ENCODE data around the gene CCZ1B. TPM values are rescaled to one million over a fixed set of nuclear protein-coding genes. Genes with fewer than 3 reads are reported as not detected.
"Not testable (repeated sequence)": the region's sequence is repeated elsewhere in the genome, so short reads cannot be mapped to it uniquely, and the experiment has no call there.

The CCZ1B gene
- total RNA-seq, 1 donor: 67.3 TPM

- H3K27ac ChIP-seq (ENCODE audit: low read depth, low read length); H3K4me3 ChIP-seq (ENCODE audit: insufficient read depth, low read length); H2AFZ ChIP-seq (ENCODE audit: low read length); H3K4me1 ChIP-seq (ENCODE audit: insufficient read depth, low read length); H3K79me2 ChIP-seq (ENCODE audit: insufficient read depth, low read length); H3K9me3 ChIP-seq (ENCODE audit: low read depth, low read length); H3K27me3 ChIP-seq (ENCODE audit: insufficient read depth, low read length); H4K20me1 ChIP-seq (ENCODE audit: insufficient read depth, low read length); H3K36me3 ChIP-seq (ENCODE audit: insufficient read depth, low read length); DNase-seq (ENCODE audit: insufficient read length, low spot score, missing footprints); H3K4me2 ChIP-seq (ENCODE audit: insufficient read depth, low read length): not testable (repeated sequence)
Observed at GRCh38 chr7:6799887-6800286, 26.2 kb downstream of the CCZ1B start.

GRCh38 chr7:6798047-6798446, 28.0 kb downstream of the CCZ1B start:
- H3K79me2 ChIP-seq (ENCODE audit: insufficient read depth, low read length); H3K27ac ChIP-seq (ENCODE audit: low read depth, low read length); H3K4me2 ChIP-seq (ENCODE audit: insufficient read depth, low read length); H3K4me1 ChIP-seq (ENCODE audit: insufficient read depth, low read length); H3K9me3 ChIP-seq (ENCODE audit: low read depth, low read length); H3K36me3 ChIP-seq (ENCODE audit: insufficient read depth, low read length); H3K27me3 ChIP-seq (ENCODE audit: insufficient read depth, low read length); H4K20me1 ChIP-seq (ENCODE audit: insufficient read depth, low read length); H3K4me3 ChIP-seq (ENCODE audit: insufficient read depth, low read length); H2AFZ ChIP-seq (ENCODE audit: low read length); DNase-seq (ENCODE audit: insufficient read length, low spot score, missing footprints): not testable (repeated sequence)

GRCh38 chr7:6797218-6797617, 28.9 kb downstream of the CCZ1B start:
- not testable (repeated sequence) for H3K4me3 ChIP-seq (ENCODE audit: insufficient read depth, low read length); H3K36me3 ChIP-seq (ENCODE audit: insufficient read depth, low read length); H2AFZ ChIP-seq (ENCODE audit: low read length); H3K79me2 ChIP-seq (ENCODE audit: insufficient read depth, low read length); H3K9me3 ChIP-seq (ENCODE audit: low read depth, low read length); H4K20me1 ChIP-seq (ENCODE audit: insufficient read depth, low read length); DNase-seq (ENCODE audit: insufficient read length, low spot score, missing footprints); H3K4me2 ChIP-seq (ENCODE audit: insufficient read depth, low read length); H3K27me3 ChIP-seq (ENCODE audit: insufficient read depth, low read length); H3K4me1 ChIP-seq (ENCODE audit: insufficient read depth, low read length); H3K27ac ChIP-seq (ENCODE audit: low read depth, low read length)

GRCh38 chr7:6794276-6794675, 31.8 kb downstream of the CCZ1B start:
- H3K9me3 ChIP-seq (ENCODE audit: low read depth, low read length); H4K20me1 ChIP-seq (ENCODE audit: insufficient read depth, low read length); H3K4me3 ChIP-seq (ENCODE audit: insufficient read depth, low read length); H3K79me2 ChIP-seq (ENCODE audit: insufficient read depth, low read length); H3K27ac ChIP-seq (ENCODE audit: low read depth, low read length); H3K4me2 ChIP-seq (ENCODE audit: insufficient read depth, low read length); DNase-seq (ENCODE audit: insufficient read length, low spot score, missing footprints); H3K27me3 ChIP-seq (ENCODE audit: insufficient read depth, low read length); H3K36me3 ChIP-seq (ENCODE audit: insufficient read depth, low read length); H3K4me1 ChIP-seq (ENCODE audit: insufficient read depth, low read length); H2AFZ ChIP-seq (ENCODE audit: low read length): not testable (repeated sequence)

GRCh38 chr7:6792113-6792872, 33.8 kb downstream of the CCZ1B start:
- not testable (repeated sequence) for H3K27ac ChIP-seq (ENCODE audit: low read depth, low read length); DNase-seq (ENCODE audit: insufficient read length, low spot score, missing footprints)

GRCh38 chr7:6789353-6789752, 36.7 kb downstream of the CCZ1B start:
- not testable (repeated sequence) for H3K36me3 ChIP-seq (ENCODE audit: insufficient read depth, low read length); H3K27ac ChIP-seq (ENCODE audit: low read depth, low read length); H2AFZ ChIP-seq (ENCODE audit: low read length); H3K4me3 ChIP-seq (ENCODE audit: insufficient read depth, low read length); H3K9me3 ChIP-seq (ENCODE audit: low read depth, low read length); DNase-seq (ENCODE audit: insufficient read length, low spot score, missing footprints); H3K79me2 ChIP-seq (ENCODE audit: insufficient read depth, low read length); H3K4me1 ChIP-seq (ENCODE audit: insufficient read depth, low read length); H4K20me1 ChIP-seq (ENCODE audit: insufficient read depth, low read length); H3K4me2 ChIP-seq (ENCODE audit: insufficient read depth, low read length); H3K27me3 ChIP-seq (ENCODE audit: insufficient read depth, low read length)

More at GRCh38 chr7:6792113-6792872, 33.8 kb downstream of the CCZ1B start:
- H3K36me3 ChIP-seq (ENCODE audit: insufficient read depth, low read length); H3K9me3 ChIP-seq (ENCODE audit: low read depth, low read length); H3K79me2 ChIP-seq (ENCODE audit: insufficient read depth, low read length); H2AFZ ChIP-seq (ENCODE audit: low read length); H3K27me3 ChIP-seq (ENCODE audit: insufficient read depth, low read length); H4K20me1 ChIP-seq (ENCODE audit: insufficient read depth, low read length); H3K4me1 ChIP-seq (ENCODE audit: insufficient read depth, low read length); H3K4me2 ChIP-seq (ENCODE audit: insufficient read depth, low read length); H3K4me3 ChIP-seq (ENCODE audit: insufficient read depth, low read length): not testable (repeated sequence)

- not testable (repeated sequence) for H3K27ac ChIP-seq (ENCODE audit: low read depth, low read length); H4K20me1 ChIP-seq (ENCODE audit: insufficient read depth, low read length); DNase-seq (ENCODE audit: insufficient read length, low spot score, missing footprints); H3K27me3 ChIP-seq (ENCODE audit: insufficient read depth, low read length); H2AFZ ChIP-seq (ENCODE audit: low read length); H3K4me3 ChIP-seq (ENCODE audit: insufficient read depth, low read length); H3K4me2 ChIP-seq (ENCODE audit: insufficient read depth, low read length); H3K9me3 ChIP-seq (ENCODE audit: low read depth, low read length); H3K4me1 ChIP-seq (ENCODE audit: insufficient read depth, low read length); H3K79me2 ChIP-seq (ENCODE audit: insufficient read depth, low read length); H3K36me3 ChIP-seq (ENCODE audit: insufficient read depth, low read length)
Observed at GRCh38 chr7:6781581-6781980, 44.5 kb downstream of the CCZ1B start.

GRCh38 chr7:6761186-6761585, 64.9 kb downstream of the CCZ1B start:
- not testable (repeated sequence) for H3K79me2 ChIP-seq (ENCODE audit: insufficient read depth, low read length); H3K4me3 ChIP-seq (ENCODE audit: insufficient read depth, low read length); H4K20me1 ChIP-seq (ENCODE audit: insufficient read depth, low read length); H3K36me3 ChIP-seq (ENCODE audit: insufficient read depth, low read length); DNase-seq (ENCODE audit: insufficient read length, low spot score, missing footprints); H3K9me3 ChIP-seq (ENCODE audit: low read depth, low read length); H3K27me3 ChIP-seq (ENCODE audit: insufficient read depth, low read length); H3K27ac ChIP-seq (ENCODE audit: low read depth, low read length); H2AFZ ChIP-seq (ENCODE audit: low read length); H3K4me2 ChIP-seq (ENCODE audit: insufficient read depth, low read length); H3K4me1 ChIP-seq (ENCODE audit: insufficient read depth, low read length)

- H3K4me3 ChIP-seq (ENCODE audit: insufficient read depth, low read length); H3K79me2 ChIP-seq (ENCODE audit: insufficient read depth, low read length); H3K4me2 ChIP-seq (ENCODE audit: insufficient read depth, low read length); H3K9me3 ChIP-seq (ENCODE audit: low read depth, low read length); H3K27me3 ChIP-seq (ENCODE audit: insufficient read depth, low read length); H3K27ac ChIP-seq (ENCODE audit: low read depth, low read length); H4K20me1 ChIP-seq (ENCODE audit: insufficient read depth, low read length); DNase-seq (ENCODE audit: insufficient read length, low spot score, missing footprints); H2AFZ ChIP-seq (ENCODE audit: low read length); H3K4me1 ChIP-seq (ENCODE audit: insufficient read depth, low read length); H3K36me3 ChIP-seq (ENCODE audit: insufficient read depth, low read length): not testable (repeated sequence)
Observed at GRCh38 chr7:6753964-6754363, 72.1 kb downstream of the CCZ1B start, which contains the start of gene RSPH10B2. RSPH10B2 (plus strand) TSS chr7:6754103; CDS start chr7:6757678, 3,575 bp downstream.
